ENCODE data around the gene GPS2. TPM values are rescaled to one million over a fixed set of nuclear protein-coding genes. Genes with fewer than 3 reads are reported as not detected.

GPS2 gene, protein sequence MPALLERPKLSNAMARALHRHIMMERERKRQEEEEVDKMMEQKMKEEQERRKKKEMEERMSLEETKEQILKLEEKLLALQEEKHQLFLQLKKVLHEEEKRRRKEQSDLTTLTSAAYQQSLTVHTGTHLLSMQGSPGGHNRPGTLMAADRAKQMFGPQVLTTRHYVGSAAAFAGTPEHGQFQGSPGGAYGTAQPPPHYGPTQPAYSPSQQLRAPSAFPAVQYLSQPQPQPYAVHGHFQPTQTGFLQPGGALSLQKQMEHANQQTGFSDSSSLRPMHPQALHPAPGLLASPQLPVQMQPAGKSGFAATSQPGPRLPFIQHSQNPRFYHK
- 100 to 1,000 TPM; 103 to 131 (median 107) TPM for polyA plus RNA-seq (ENCODE audit: low read depth in 6 of 6)

DNA sequence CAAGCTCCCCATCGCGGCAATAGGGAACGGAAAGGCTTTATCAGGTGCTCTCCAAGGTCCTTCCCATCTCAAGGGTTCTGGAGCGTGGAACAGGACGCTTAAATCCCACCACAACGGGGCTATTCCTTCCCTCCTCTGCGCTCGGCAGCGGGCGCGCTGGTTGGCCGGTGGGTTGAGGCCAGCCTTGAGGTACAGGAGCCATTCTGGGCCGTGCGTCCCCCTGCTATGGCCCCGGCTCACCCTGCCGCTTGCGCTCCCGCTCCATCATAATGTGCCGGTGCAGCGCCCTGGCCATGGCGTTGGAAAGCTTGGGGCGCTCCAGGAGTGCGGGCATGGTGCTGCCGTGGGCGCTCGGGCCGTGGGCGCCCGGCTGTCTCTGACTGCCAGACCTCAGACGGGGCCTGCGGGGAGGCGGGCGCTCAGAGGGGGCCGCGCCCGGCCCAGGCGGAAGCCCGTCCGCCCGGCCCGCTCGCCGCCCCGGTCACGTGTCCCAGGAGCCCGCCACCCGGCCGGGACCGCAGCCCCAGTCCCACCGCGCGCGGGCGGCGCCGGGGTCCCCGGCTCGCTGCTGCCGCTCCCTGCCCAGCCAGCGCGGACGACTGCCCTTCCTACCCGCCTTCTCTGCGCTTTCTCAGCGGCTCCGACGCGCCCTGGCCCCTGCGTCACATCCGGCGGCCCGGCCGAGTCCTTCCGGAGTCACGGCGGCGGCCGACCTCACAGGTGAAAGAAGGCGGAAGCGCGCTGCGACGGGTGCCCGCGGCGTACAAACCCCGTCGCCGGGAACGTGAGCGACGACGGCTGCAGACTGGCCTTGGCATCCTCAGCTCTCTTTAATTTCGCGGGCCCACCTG is at the start of gene GPS2:
Gene GPS2 (minus strand): TSS at position 642 of the 851 bp plus-strand sequence. CDS start 308 bp downstream, at position 334.
- peak within 1 kb of the TSS; percentile 92 to 99 (median 97) for H3K27ac Mint-ChIP-seq
- DNase-seq = peak; percentile 92
- H3K9me3 Mint-ChIP-seq = no peaks in the 10 kb centered on the region
- no peaks in the 10 kb centered on the region for H3K27me3 Mint-ChIP-seq
- peaks cover 50 to 62% (median 50%) of the 10 kb centered on the region in 3 donors for H3K4me1 Mint-ChIP-seq
- peak within 1 kb of the TSS; percentile 90 to 97 (median 93) for H3K4me3 Mint-ChIP-seq
- peaks cover 10 to 21% of the 10 kb centered on the region in 2 donors for H3K36me3 Mint-ChIP-seq
- peak; percentile 93 to 95 for ATAC-seq (ENCODE audit: low read depth in 2 of 2)

DNA sequence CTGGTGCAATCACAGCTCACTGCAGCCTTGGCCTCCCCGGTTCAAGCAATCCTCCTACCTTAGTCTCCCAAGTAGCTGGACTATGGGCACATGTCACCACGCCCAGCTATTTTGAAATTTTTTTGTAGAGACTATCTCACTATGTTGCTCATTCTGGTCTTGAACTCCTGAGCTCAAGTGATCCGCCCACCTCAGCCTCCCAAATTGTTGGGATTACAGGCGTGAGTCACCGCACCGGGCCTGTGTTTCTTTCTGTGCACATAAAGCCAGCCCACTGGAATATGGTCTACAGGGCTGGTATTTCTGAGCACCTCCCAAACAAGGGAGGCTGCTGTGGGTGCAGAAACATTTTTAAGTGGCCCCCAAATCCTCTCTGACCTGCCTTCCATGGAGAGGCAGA is 48.2 kb upstream of the GPS2 start:
- no peak for DNase-seq
- H3K36me3 Mint-ChIP-seq = no peaks in the 10 kb centered on the region
- H3K27ac Mint-ChIP-seq = no peak overlapping the region
- peaks cover 3 to 29% (median 8%) of the 10 kb centered on the region in 3 donors for H3K27me3 Mint-ChIP-seq
- no peak for ATAC-seq (ENCODE audit: low read depth in 2 of 2)
- H3K9me3 Mint-ChIP-seq = no peaks in the 10 kb centered on the region
- H3K4me1 Mint-ChIP-seq = peaks cover 0 to 3% (median 2%) of the 10 kb centered on the region in 3 donors
- no peak overlapping the region for H3K4me3 Mint-ChIP-seq

DNA sequence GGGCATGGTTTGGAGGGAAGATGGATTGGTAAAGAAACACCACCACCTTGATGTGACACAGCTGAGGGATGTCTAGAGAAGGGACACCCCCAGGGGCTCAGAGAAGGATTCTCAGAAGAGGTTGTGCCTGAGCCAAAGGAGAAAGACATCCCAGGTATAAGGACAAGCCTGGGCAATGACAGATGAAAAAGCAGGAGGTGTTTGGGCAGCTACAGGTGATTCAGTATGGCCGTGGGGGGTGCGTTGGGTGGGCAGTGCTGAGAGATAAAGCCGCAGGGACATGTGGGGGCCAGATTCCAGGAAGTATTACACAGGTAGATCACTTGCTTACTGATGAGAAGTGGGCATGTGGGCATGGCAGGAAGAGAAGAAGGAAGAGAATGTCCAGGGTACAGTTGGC is 46.7 kb upstream of the GPS2 start:
- no peak for ATAC-seq (ENCODE audit: low read depth in 2 of 2)
- peaks cover 0 to 3% (median 0%) of the 10 kb centered on the region in 3 donors for H3K4me1 Mint-ChIP-seq
- H3K27ac Mint-ChIP-seq = no peak overlapping the region
- no peaks in the 10 kb centered on the region for H3K9me3 Mint-ChIP-seq
- peak overlapping the region in 2 of 8 donors; percentile 6 to 25 for H3K4me3 Mint-ChIP-seq
- H3K27me3 Mint-ChIP-seq = peaks cover 3 to 29% (median 8%) of the 10 kb centered on the region in 3 donors
- no peak for DNase-seq
- H3K36me3 Mint-ChIP-seq = no peaks in the 10 kb centered on the region

DNA sequence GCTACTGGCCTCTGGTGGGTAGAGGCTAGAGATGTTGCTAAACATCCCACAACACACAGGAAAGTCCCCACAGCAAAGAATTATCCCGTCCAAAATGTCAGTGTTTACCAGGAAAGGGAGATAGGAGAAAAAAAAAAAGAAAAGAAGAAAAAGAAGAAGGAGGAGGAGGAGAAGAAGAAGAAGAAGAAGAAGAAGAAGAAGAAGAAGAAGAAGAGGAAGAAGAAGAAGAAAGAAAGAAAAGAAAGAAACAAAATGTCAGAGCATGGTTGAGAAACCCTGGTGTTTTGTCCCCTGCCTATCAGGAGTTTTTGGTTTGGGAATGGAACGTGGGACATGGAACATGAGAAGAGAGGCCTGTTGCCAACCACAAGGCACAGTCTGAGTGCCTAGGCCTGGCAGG is 42.2 kb upstream of the GPS2 start:
- Mint-ChIP-seq H3K27me3 (peaks cover 0 to 19% (median 3%) of the 10 kb centered on the region in 3 donors), H3K9me3 (no peaks in the 10 kb centered on the region), H3K36me3 (no peaks in the 10 kb centered on the region), H3K27ac (no peak overlapping the region), H3K4me1 (peaks cover 24 to 28% (median 26%) of the 10 kb centered on the region in 3 donors), H3K4me3 (no peak overlapping the region)
- no peak for DNase-seq
- no peak for ATAC-seq (ENCODE audit: low read depth in 2 of 2)

DNA sequence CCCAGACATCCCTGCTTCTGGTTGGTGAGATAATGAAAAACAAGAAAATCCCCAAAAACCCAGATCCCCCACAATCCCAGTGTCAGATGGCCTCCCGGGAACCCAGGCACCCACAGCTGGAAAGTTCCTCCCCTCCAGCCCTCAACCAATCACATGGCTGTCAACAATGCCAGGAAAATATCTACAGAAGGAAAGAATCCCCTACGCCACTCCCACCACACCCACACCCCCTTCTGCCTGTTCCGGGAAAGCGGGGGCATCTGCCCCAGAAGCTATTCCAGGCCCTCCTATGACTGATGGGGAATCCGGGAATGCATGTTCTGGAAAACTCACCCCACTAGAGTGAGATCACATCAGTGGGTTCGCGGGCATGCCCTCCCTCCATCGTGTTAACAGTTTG is 41.6 kb upstream of the GPS2 start:
- H3K4me3 Mint-ChIP-seq = peak overlapping the region in 1 of 8 donors; percentile 54
- H3K27me3 Mint-ChIP-seq = peaks cover 0 to 14% (median 3%) of the 10 kb centered on the region in 3 donors
- no peaks in the 10 kb centered on the region for H3K9me3 Mint-ChIP-seq
- peaks cover 26 to 30% (median 27%) of the 10 kb centered on the region in 3 donors for H3K4me1 Mint-ChIP-seq
- peak overlapping the region in 1 of 6 donors; percentile 47 for H3K27ac Mint-ChIP-seq
- DNase-seq = no peak
- no peak for ATAC-seq (ENCODE audit: low read depth in 2 of 2)
- no peaks in the 10 kb centered on the region for H3K36me3 Mint-ChIP-seq

DNA sequence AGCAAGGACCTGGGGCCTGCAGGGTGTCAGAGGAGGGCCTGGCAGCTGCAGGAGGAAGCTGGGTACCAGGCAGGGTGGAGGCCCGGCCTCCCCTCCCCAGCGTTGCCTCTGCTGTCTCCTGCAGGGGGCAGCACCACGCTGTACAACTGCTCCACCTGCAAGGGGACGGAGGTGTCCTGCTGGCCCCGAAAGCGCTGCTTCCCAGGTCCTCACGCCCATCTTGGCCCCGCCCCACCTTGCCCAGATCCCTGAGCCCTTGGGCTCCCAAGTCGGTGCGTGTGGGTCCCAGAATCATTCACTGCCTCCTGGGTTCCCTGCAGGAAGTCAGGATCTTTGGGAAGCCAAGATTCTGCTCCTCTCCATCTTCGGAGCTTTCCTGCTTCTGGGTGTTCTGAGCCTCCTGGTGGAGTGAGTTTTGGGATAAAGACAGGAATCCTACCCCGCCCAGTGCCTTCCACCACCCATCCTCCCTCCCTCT is 41.0 kb upstream of the GPS2 start:
- DNase-seq (peak; percentile 82), ATAC-seq (ENCODE audit: low read depth in 2 of 2) (peak; percentile 64 to 75)
- H3K27ac Mint-ChIP-seq = peak overlapping the region in 2 of 6 donors; percentile 26 to 81
- peak overlapping the region in 2 of 8 donors; percentile 32 to 61 for H3K4me3 Mint-ChIP-seq
- H3K27me3 Mint-ChIP-seq = peaks cover 0 to 8% (median 3%) of the 10 kb centered on the region in 3 donors
- no peaks in the 10 kb centered on the region for H3K9me3 Mint-ChIP-seq
- H3K4me1 Mint-ChIP-seq = peaks cover 28 to 34% (median 31%) of the 10 kb centered on the region in 3 donors
- H3K36me3 Mint-ChIP-seq = no peaks in the 10 kb centered on the region

DNA sequence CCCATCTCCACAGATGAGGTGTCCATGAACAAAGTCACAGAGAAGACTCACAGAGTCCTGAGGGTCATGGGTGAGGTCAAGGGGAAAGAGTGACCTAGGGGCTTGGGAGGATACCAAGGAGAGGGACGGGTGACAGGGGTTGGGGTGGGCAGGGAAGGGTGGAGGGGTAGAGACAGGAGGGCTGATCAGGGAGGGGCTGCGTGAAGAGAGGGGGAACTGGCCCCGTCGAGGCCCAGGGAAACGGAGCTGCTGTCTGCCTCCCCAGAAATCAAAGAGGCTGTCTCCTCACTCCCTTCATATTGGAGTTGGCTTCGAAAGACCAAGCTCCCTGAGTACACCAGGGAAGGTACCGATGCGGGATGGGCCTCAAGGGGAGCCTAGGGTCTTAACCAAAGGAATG is 40.4 kb upstream of the GPS2 start:
- peak overlapping the region in 2 of 6 donors; percentile 26 to 56 for H3K27ac Mint-ChIP-seq
- no peak for DNase-seq
- ATAC-seq (ENCODE audit: low read depth in 2 of 2) = no peak

DNA sequence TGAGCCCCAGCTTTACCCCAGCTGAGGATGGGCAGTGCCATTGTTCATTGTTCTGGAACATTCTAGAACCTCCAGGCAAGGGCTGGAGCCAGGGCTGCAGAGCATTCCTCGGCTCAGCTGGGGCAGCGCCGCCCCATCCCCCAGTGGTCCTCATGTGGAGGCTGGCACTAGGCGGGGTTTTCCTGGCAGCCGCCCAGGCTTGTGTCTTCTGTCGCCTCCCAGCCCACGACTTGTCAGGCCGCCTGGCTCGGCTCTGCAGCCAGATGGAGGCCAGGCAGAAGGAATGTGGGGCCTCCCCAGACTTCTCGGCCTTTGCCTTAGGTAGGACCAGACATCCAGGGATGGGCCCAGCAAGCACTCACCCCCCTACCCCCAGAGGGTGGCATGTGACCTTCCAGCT is 39.9 kb upstream of the GPS2 start, which contains the start of gene TMEM95:
Gene TMEM95 (plus strand): TSS at position 104 of the 400 bp plus-strand sequence. CDS start 49 bp downstream, at position 153.
- H3K27me3 Mint-ChIP-seq = peaks cover 0 to 8% (median 3%) of the 10 kb centered on the region in 3 donors
- H3K4me3 Mint-ChIP-seq = peak within 1 kb of the TSS in 6 of 8 donors; percentile 32 to 94 (median 79)
- H3K36me3 Mint-ChIP-seq = no peaks in the 10 kb centered on the region
- peaks cover 33 to 40% (median 36%) of the 10 kb centered on the region in 3 donors for H3K4me1 Mint-ChIP-seq
- no peaks in the 10 kb centered on the region for H3K9me3 Mint-ChIP-seq
- ATAC-seq (ENCODE audit: low read depth in 2 of 2) = no peak
- H3K27ac Mint-ChIP-seq = peak within 1 kb of the TSS in 4 of 6 donors; percentile 56 to 87 (median 80)
- no peak for DNase-seq

More for the DNA sequence above, 40.4 kb upstream of the GPS2 start:
- Mint-ChIP-seq H3K36me3 (no peaks in the 10 kb centered on the region), H3K4me1 (peaks cover 32 to 36% (median 32%) of the 10 kb centered on the region in 3 donors), H3K27me3 (peaks cover 0 to 8% (median 3%) of the 10 kb centered on the region in 3 donors), H3K9me3 (no peaks in the 10 kb centered on the region), H3K4me3 (peak overlapping the region in 1 of 8 donors; percentile 61)

DNA sequence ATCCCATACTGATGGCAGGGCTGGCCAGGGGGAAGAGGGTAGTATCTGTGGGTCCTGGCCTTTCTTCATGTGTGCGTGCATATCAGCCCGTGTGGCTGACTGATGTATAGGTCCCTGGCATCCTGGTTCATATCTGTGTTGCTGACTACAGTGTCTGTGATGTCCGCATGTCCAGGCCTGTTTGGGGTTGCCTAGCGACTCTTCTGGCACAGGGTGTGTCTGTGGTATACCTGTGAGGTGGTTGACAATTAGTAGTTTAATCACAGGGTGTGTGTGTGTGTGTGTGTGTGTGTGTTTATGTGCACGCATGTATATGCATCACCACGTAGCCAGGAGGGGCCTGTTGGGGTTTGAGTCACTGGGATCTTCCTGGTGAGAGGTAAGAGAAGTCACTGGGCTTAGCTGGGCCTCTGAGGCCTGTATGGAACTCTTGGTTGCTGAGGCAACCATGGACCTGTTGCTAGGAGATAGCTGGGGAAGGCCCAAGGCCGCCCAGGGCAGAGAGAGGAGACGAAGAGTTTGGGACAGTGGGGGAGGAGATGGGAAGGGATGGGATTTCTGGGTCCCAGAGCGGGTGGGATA is 39.2 kb upstream of the GPS2 start:
- Mint-ChIP-seq H3K4me3 (peak overlapping the region in 2 of 8 donors; percentile 54 to 91), H3K9me3 (no peaks in the 10 kb centered on the region), H3K36me3 (no peaks in the 10 kb centered on the region), H3K27ac (peak overlapping the region in 2 of 6 donors; percentile 79 to 87), H3K4me1 (peaks cover 36 to 47% (median 39%) of the 10 kb centered on the region in 3 donors), H3K27me3 (peaks cover 0 to 3% (median 3%) of the 10 kb centered on the region in 3 donors)
- DNase-seq = no peak
- ATAC-seq (ENCODE audit: low read depth in 2 of 2) = no peak

DNA sequence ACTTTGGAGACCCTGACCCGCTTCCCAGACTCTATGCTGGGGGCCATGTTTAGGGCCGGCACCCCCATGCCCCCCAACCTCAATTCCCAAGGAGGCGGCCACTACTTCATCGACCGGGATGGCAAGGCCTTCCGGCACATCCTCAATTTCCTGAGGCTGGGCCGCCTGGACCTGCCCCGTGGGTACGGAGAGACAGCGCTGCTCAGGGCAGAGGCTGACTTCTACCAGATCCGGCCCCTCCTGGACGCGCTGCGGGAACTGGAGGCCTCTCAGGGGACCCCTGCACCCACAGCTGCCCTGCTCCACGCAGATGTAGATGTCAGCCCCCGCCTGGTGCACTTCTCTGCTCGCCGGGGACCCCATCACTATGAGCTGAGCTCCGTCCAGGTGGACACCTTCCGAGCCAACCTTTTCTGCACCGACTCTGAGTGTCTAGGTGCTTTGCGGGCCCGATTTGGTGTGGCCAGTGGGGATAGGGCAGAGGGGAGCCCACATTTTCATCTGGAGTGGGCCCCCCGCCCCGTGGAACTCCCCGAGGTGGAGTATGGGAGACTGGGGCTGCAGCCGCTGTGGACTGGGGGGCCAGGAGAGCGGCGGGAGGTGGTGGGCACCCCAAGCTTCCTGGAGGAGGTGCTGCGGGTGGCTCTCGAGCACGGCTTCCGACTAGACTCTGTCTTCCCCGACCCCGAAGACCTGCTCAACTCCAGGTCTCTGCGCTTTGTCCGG is 37.9 kb upstream of the GPS2 start:
- no peaks in the 10 kb centered on the region for H3K36me3 Mint-ChIP-seq
- no peaks in the 10 kb centered on the region for H3K27me3 Mint-ChIP-seq
- H3K4me3 Mint-ChIP-seq = peak overlapping the region; percentile 86 to 94 (median 92)
- H3K4me1 Mint-ChIP-seq = peaks cover 36 to 53% (median 43%) of the 10 kb centered on the region in 3 donors
- DNase-seq (no peak), ATAC-seq (ENCODE audit: low read depth in 2 of 2) (no peak)
- H3K27ac Mint-ChIP-seq = peak overlapping the region in 5 of 6 donors; percentile 80 to 97 (median 90)
- H3K9me3 Mint-ChIP-seq = no peaks in the 10 kb centered on the region

DNA sequence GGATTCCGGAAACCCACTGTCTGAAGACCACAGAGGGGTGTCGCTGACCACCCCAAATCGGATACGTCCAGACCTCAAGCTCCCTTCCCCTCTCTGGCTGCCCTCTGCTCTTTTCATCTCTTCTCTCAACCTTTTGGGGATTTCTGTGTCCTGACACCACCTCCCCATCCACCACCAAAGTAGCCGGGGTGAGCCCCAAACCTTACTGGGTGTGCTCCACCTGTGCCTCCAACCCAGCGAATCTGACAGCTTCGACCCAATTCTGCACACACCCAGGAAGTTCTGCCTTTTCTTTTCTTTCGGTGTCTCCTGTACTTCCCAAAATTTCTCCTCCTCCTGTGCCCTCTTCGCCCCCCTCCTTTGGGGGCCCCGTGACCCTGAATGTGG is 37.3 kb upstream of the GPS2 start:
- Mint-ChIP-seq H3K27me3 (no peaks in the 10 kb centered on the region), H3K36me3 (no peaks in the 10 kb centered on the region), H3K27ac (peak overlapping the region in 5 of 6 donors; percentile 80 to 97 (median 90)), H3K4me3 (peak overlapping the region; percentile 86 to 94 (median 92)), H3K4me1 (peaks cover 36 to 53% (median 43%) of the 10 kb centered on the region in 3 donors), H3K9me3 (no peaks in the 10 kb centered on the region)
- ATAC-seq (ENCODE audit: low read depth in 2 of 2) (no peak), DNase-seq (no peak)

Data from naive B cell (primary cell).